ENCODE measurements around the gene PDK2. TPM values are rescaled to one million over a fixed set of nuclear protein-coding genes. Genes with fewer than 3 reads are reported as not detected.

Gene PDK2
- total and polyA plus RNA-seq, 2 of the 4 experiments (the other 2 are of a cell fraction), result 26.7 to 104 TPM

GRCh38 chr17:50141026-50141744, 46.0 kb downstream of the PDK2 start:
- Histone ChIP-seq H3K9me3 (ENCODE audit: control insufficient read depth, insufficient read depth, low read length) (no peaks in the 10 kb centered on the region), H3K4ac (ENCODE audit: low read depth, low read length) (no peak overlapping the region), H3K27ac (ENCODE audit: insufficient read depth, low read length) (no peak overlapping the region), H2BK20ac (ENCODE audit: low read depth, low read length) (no peak overlapping the region), H3K9ac (ENCODE audit: low read depth, low read length) (no peak overlapping the region), H3K4me1 (ENCODE audit: control insufficient read depth, insufficient read depth, low read length) (peaks cover 6% of the 10 kb centered on the region; the same call in 1 of the 2 replicates), H3K9me1 (ENCODE audit: insufficient read depth, low read length) (peaks cover 2% of the 10 kb centered on the region; the same call in 1 of the 2 replicates), H3K79me1 (ENCODE audit: low read depth in 1 of 2, low read length in 2 of 2) (peaks cover 39 to 95% of the 10 kb centered on the region in 2 experiments), H2BK120ac (ENCODE audit: low read depth, low read length) (no peak overlapping the region), H4K91ac (ENCODE audit: insufficient read depth, low read depth, low read length) (no peak overlapping the region), H2AK5ac (ENCODE audit: low read depth, low read length) (no peak overlapping the region), H3K14ac (replicated peaks; ENCODE audit: low read depth, low read length) (no peak overlapping the region), H2BK15ac (ENCODE audit: low read depth, low read length) (no peak overlapping the region), H2AFZ (replicated peaks; ENCODE audit: low read length, poor library complexity) (no peak overlapping the region), H4K20me1 (ENCODE audit: insufficient read depth, low read length) (peaks cover 82% of the 10 kb centered on the region), H3K18ac (ENCODE audit: low read depth, low read length) (no peak overlapping the region), H3K27me3 (ENCODE audit: control insufficient read depth, insufficient read depth, low read length) (no peaks in the 10 kb centered on the region), H3K4me3 (ENCODE audit: insufficient read depth, low read depth, low read length) (no peak overlapping the region), H3K36me3 (ENCODE audit: control insufficient read depth, insufficient read depth, low read length) (peaks cover 85% of the 10 kb centered on the region), H3K56ac (ENCODE audit: extremely low read depth, insufficient read depth, low read length) (no peak overlapping the region), H4K5ac (ENCODE audit: low read depth, low read length) (no peak overlapping the region), H3K23ac (ENCODE audit: low read depth, low read length) (no peak overlapping the region), H3K4me2 (ENCODE audit: low read depth, low read length) (no peak overlapping the region), H2BK5ac (ENCODE audit: low read depth, low read length, poor library complexity, severe bottlenecking) (no peak overlapping the region), H2AK9ac (replicated peaks; ENCODE audit: low read depth, low read length, poor library complexity) (peak overlapping the region; percentile 68), H4K8ac (ENCODE audit: low read depth in 2 of 2, low read length in 2 of 2) (no peak overlapping the region)
- no TSS peak for BruUV-seq (replicated peaks)
- ATAC-seq (ENCODE audit: low read depth) (no peak), DNase-seq (no peak)
- ChIA-PET CTCF (interaction anchor here (0.8 to 1.0 kb wide), 2 partner anchors 10 to 156 kb away, joined by 3 read pairs; no protein-coding TSS in a partner anchor), POLR2A (ENCODE audit: unreplicated experiment) (no interaction called here)
- no CpG with 5 or more reads among the region's 16 CpGs for WGBS, 2 experiments (ENCODE audit: extremely low coverage in 2 of 2, insufficient read length in 1 of 2)
- intact Hi-C loops (cut with micrococcal nuclease) (no loop called here), in situ Hi-C loops (cut with MboI; ENCODE audit: low sequenced_read_pairs) (no loop called here), dilution Hi-C loops (cut with HindIII; ENCODE audit: low sequenced_read_pairs, unreplicated experiment) (no loop called here)
- TF ChIP-seq, protein P1, sequence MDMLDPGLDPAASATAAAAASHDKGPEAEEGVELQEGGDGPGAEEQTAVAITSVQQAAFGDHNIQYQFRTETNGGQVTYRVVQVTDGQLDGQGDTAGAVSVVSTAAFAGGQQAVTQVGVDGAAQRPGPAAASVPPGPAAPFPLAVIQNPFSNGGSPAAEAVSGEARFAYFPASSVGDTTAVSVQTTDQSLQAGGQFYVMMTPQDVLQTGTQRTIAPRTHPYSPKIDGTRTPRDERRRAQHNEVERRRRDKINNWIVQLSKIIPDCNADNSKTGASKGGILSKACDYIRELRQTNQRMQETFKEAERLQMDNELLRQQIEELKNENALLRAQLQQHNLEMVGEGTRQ (IDR thresholded peaks at IDR 0.05; ENCODE audit: low read depth, low read length), result no peak
- TF ChIP-seq RCOR1 (IDR thresholded peaks at IDR 0.05; ENCODE audit: insufficient replicate concordance, low read length), result no peak
- TF ChIP-seq POLR2A (IDR thresholded peaks at IDR 0.05; ENCODE audit: low read depth, low read length), result no peak
- TF ChIP-seq RFX5 (IDR thresholded peaks at IDR 0.05; ENCODE audit: low read depth, low read length), result no peak
- no peak for TF ChIP-seq MAFK (IDR thresholded peaks at IDR 0.05; ENCODE audit: low read depth, low read length)
- TF ChIP-seq MAZ (IDR thresholded peaks at IDR 0.05; ENCODE audit: borderline replicate concordance, low read depth, low read length), result no peak
- TF ChIP-seq RAD21 (IDR thresholded peaks at IDR 0.05; ENCODE audit: low read length), result no peak
- TF ChIP-seq CEBPB (IDR thresholded peaks at IDR 0.05; ENCODE audit: low read depth, low read length), result no peak
- TF ChIP-seq CTCF (conservative IDR thresholded peaks at IDR 0.05; ENCODE audit: low read depth, low read length), result no peak
- no peak for TF ChIP-seq MXI1 (IDR thresholded peaks at IDR 0.05; ENCODE audit: borderline replicate concordance, low read depth, low read length)
- TF ChIP-seq NFE2L2 (IDR thresholded peaks at IDR 0.05; ENCODE audit: low read depth, low read length), result no peak
- TF ChIP-seq, protein P2, sequence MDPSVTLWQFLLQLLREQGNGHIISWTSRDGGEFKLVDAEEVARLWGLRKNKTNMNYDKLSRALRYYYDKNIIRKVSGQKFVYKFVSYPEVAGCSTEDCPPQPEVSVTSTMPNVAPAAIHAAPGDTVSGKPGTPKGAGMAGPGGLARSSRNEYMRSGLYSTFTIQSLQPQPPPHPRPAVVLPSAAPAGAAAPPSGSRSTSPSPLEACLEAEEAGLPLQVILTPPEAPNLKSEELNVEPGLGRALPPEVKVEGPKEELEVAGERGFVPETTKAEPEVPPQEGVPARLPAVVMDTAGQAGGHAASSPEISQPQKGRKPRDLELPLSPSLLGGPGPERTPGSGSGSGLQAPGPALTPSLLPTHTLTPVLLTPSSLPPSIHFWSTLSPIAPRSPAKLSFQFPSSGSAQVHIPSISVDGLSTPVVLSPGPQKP (IDR thresholded peaks at IDR 0.05; ENCODE audit: borderline replicate concordance, low read depth, low read length), result no peak
- TF ChIP-seq CHD1 (IDR thresholded peaks at IDR 0.05; ENCODE audit: low read depth, low read length), result no peak
- TF ChIP-seq SMC3 (IDR thresholded peaks at IDR 0.05; ENCODE audit: low read depth, low read length), result no peak
- no peak for TF ChIP-seq FOS (IDR thresholded peaks at IDR 0.05; ENCODE audit: low read depth, low read length)
